ENCODE measurements around the gene NTF3. TPM values are rescaled to one million over a fixed set of nuclear protein-coding genes. Genes with fewer than 3 reads are reported as not detected.

NTF3 gene
- total RNA-seq, 6 donors from 2014 or later, result 0.46 to 0.71 (median 0.54) TPM; not detected in 3

GRCh38 chr12:5537771-5538170 lies 105.9 kb downstream of the NTF3 start:
- H3K36me3 ChIP-seq, result no peaks in the 10 kb centered on the region
- ATAC-seq (ENCODE audit: low FRiP score in 2 of 2) (no peak), DNase-seq (no peak)
- no peaks in the 10 kb centered on the region for H3K4me1 ChIP-seq
- 84 to 88% methylated on average over 8 of the region's 8 CpGs for WGBS, 2 donors
- no peak for TF ChIP-seq POLR2AphosphoS5 (IDR thresholded peaks at IDR 0.05)
- no peak for TF ChIP-seq EP300 (IDR thresholded peaks at IDR 0.05)
- TF ChIP-seq CTCF (IDR thresholded peaks at IDR 0.05), result no peak
- no peak for TF ChIP-seq POLR2A (IDR thresholded peaks at IDR 0.05)
- H3K4me3 ChIP-seq, result no peak overlapping the region
- no peaks in the 10 kb centered on the region for H3K27me3 ChIP-seq
- no peaks in the 10 kb centered on the region for H3K9me3 ChIP-seq
- no peak overlapping the region for H3K27ac ChIP-seq

All from upper lobe of left lung (tissue), 6 donors.